ENCODE results near the gene DCST1. TPM values are rescaled to one million over a fixed set of nuclear protein-coding genes. Genes with fewer than 3 reads are reported as not detected.

DCST1 gene
- polyA plus RNA-seq, 1 experiment: not detected

GRCh38 chr1:155093911-155094621, 60.4 kb downstream of the DCST1 start:
- Histone ChIP-seq H3K27me3 (ENCODE audit: control insufficient read depth, insufficient read depth, low read length) (peaks cover 8% of the 10 kb centered on the region), H3K4me3 (ENCODE audit: low read depth, low read length) (no peak overlapping the region), H3K36me3 (ENCODE audit: control insufficient read depth, insufficient read depth, low read length) (no peaks in the 10 kb centered on the region)
- POLR2A ChIA-PET: no interaction called here
- peak; percentile 55 for TF ChIP-seq CTCF (IDR thresholded peaks at IDR 0.05; ENCODE audit: insufficient read depth, low read depth, low read length)
- no peak for DNase-seq (ENCODE audit: low read depth)
- CTCF ChIA-PET: interaction anchor here (2.4 to 6.7 kb wide), 2 partner anchors 73 to 74 kb away, joined by 19 to 259 read pairs; partner anchors contain the start of gene KRTCAP2

DNA sequence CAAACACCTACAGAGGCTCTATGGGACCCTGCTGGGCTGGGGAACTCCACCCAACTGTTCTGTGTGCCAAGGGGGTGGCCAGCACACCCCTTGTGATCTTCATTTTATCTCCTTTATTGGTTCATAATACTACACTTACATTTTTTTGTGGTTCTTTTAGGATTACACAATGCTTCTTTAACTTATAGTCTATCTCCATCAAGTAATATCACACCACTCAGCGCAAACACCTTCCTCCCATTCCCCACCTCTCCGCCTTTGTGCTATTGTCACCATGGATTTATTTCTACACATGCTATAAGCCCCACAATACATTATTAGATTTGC, 61.0 kb downstream of the DCST1 start:
- no peak for DNase-seq (ENCODE audit: low read depth)
- CTCF ChIA-PET: interaction anchor here (0.8 to 2.4 kb wide), 5 partner anchors 9 to 78 kb away, joined by 3 to 19 read pairs (median 10); partner anchors contain the start of gene KRTCAP2
- no peak for TF ChIP-seq CTCF (IDR thresholded peaks at IDR 0.05; ENCODE audit: insufficient read depth, low read depth, low read length)
- H3K27me3 ChIP-seq (ENCODE audit: control insufficient read depth, insufficient read depth, low read length): peaks cover 8% of the 10 kb centered on the region
- no peaks in the 10 kb centered on the region for H3K36me3 ChIP-seq (ENCODE audit: control insufficient read depth, insufficient read depth, low read length)
- POLR2A ChIA-PET: no interaction called here
- no peak overlapping the region for H3K4me3 ChIP-seq (ENCODE audit: low read depth, low read length)

GRCh38 chr1:155099331-155099730, 65.7 kb downstream of the DCST1 start:
- ChIA-PET POLR2A (no interaction called here), CTCF (interaction anchor here (1.4 to 4.5 kb wide), 4 partner anchors 13 to 74 kb away, joined by 3 to 27 read pairs (median 7); partner anchors contain the start of gene KRTCAP2)
- no peak for TF ChIP-seq CTCF (IDR thresholded peaks at IDR 0.05; ENCODE audit: insufficient read depth, low read depth, low read length)
- Histone ChIP-seq H3K36me3 (ENCODE audit: control insufficient read depth, insufficient read depth, low read length) (no peaks in the 10 kb centered on the region), H3K27me3 (ENCODE audit: control insufficient read depth, insufficient read depth, low read length) (peaks cover 4% of the 10 kb centered on the region; the same call in 1 of the 2 replicates), H3K4me3 (ENCODE audit: low read depth, low read length) (no peak overlapping the region)
- no peak for DNase-seq (ENCODE audit: low read depth)

Other genes starting within 250 kb of the DCST1 start
- not detected in 2 replicates for gene KCNN3, start 163.5 kb upstream of the DCST1 start, polyA plus RNA-seq (2011; rRNA removed)
- 29.0 and 38.4 TPM in 2 replicates for gene PMVK, start 97.1 kb upstream of the DCST1 start, polyA plus RNA-seq (2011; rRNA removed)
- gene PBXIP1, start 77.7 kb upstream of the DCST1 start, polyA plus RNA-seq (2011; rRNA removed): 65.6 and 83.1 TPM in 2 replicates
- 18.0 and 21.0 TPM in 2 replicates for gene PYGO2, start 72.0 kb upstream of the DCST1 start, polyA plus RNA-seq (2011; rRNA removed)
- 455 and 653 TPM in 2 replicates for gene SHC1, start 63.1 kb upstream of the DCST1 start, polyA plus RNA-seq (2011; rRNA removed)
- gene CKS1B, start 59.1 kb upstream of the DCST1 start, polyA plus RNA-seq (2011; rRNA removed): 111 and 160 TPM in 2 replicates
- gene FLAD1, start 50.5 kb upstream of the DCST1 start, polyA plus RNA-seq (2011; rRNA removed): 26.5 and 40.5 TPM in 2 replicates
- gene LENEP, start 40.2 kb upstream of the DCST1 start, polyA plus RNA-seq (2011; rRNA removed): not detected in 2 replicates
- 18.1 and 29.4 TPM in 2 replicates for gene ZBTB7B, start 31.0 kb upstream of the DCST1 start, polyA plus RNA-seq (2011; rRNA removed)
- 0.17 and 0.38 TPM in 2 replicates for gene DCST2, start within 50 bp of the DCST1 start, polyA plus RNA-seq (2011; rRNA removed)
- 55.1 and 88.8 TPM in 2 replicates for gene ADAM15, start 17.5 kb downstream of the DCST1 start, polyA plus RNA-seq (2011; rRNA removed)
- gene EFNA4, start 29.9 kb downstream of the DCST1 start, polyA plus RNA-seq (2011; rRNA removed): 6.6 and 12.4 TPM in 2 replicates
- 1.4 and 1.8 TPM in 2 replicates for gene EFNA3, start 45.0 kb downstream of the DCST1 start, polyA plus RNA-seq (2011; rRNA removed)
- gene EFNA1, start 94.1 kb downstream of the DCST1 start, polyA plus RNA-seq (2011; rRNA removed): 1.1 and 1.6 TPM in 2 replicates
- gene SLC50A1, start 102.0 kb downstream of the DCST1 start, polyA plus RNA-seq (2011; rRNA removed): 39.5 and 47.4 TPM in 2 replicates
- 28.0 and 34.1 TPM in 2 replicates for gene DPM3, start 106.7 kb downstream of the DCST1 start, polyA plus RNA-seq (2011; rRNA removed)
- 211 and 225 TPM in 2 replicates for gene KRTCAP2, start 139.5 kb downstream of the DCST1 start, polyA plus RNA-seq (2011; rRNA removed)
- gene TRIM46, start 140.0 kb downstream of the DCST1 start, polyA plus RNA-seq (2011; rRNA removed): 3.5 and 5.4 TPM in 2 replicates
- gene THBS3, start 174.1 kb downstream of the DCST1 start, polyA plus RNA-seq (2011; rRNA removed): 48.0 and 61.4 TPM in 2 replicates
- 56.5 and 72.7 TPM in 2 replicates for gene MTX1, start 174.9 kb downstream of the DCST1 start, polyA plus RNA-seq (2011; rRNA removed)
- gene ENTREP3, start 221.7 kb downstream of the DCST1 start, polyA plus RNA-seq (2011; rRNA removed): 10.3 and 15.7 TPM in 2 replicates
- gene SCAMP3, start 228.5 kb downstream of the DCST1 start, polyA plus RNA-seq (2011; rRNA removed): 147 and 193 TPM in 2 replicates
- gene CLK2, start 239.7 kb downstream of the DCST1 start, polyA plus RNA-seq (2011; rRNA removed): 46.1 and 57.4 TPM in 2 replicates
- 1.8 and 4.0 TPM in 2 replicates for gene HCN3, start 243.6 kb downstream of the DCST1 start, polyA plus RNA-seq (2011; rRNA removed)

All from BJ (cell line).